Skin of body (tissue), 2 donors: ENCODE results near the gene SPATA46. TPM values are rescaled to one million over a fixed set of nuclear protein-coding genes. Genes with fewer than 3 reads are reported as not detected.

Experiments used
- DNase-seq: peaks from one replicate; lab custom pipeline; 2025; lab: John Stamatoyannopoulos, UW
- total RNA-seq: library from RNA; depleted of rRNA; stranded (reverse); fragments of >200 nt; gene quantifications from one replicate; pipeline ENCODE4 v1.2.3, GENCODE V29; 2014

Gene SPATA46
- total RNA-seq, 1 donor from 2014 or later, result not detected

GRCh38 chr1:162375463-162375862, 1.2 kb downstream of the SPATA46 start:
- DNase-seq, result no peak

GRCh38 chr1:162374406-162374805, 2.2 kb downstream of the SPATA46 start:
- DNase-seq, result no peak

- DNase-seq, result no peak
Measured at GRCh38 chr1:162373541-162374260, 3.0 kb downstream of the SPATA46 start.

- DNase-seq, result no peak
Measured at GRCh38 chr1:162373072-162373427, 3.6 kb downstream of the SPATA46 start.

- DNase-seq, result no peak
Measured at GRCh38 chr1:162372159-162373071, 4.2 kb downstream of the SPATA46 start.

- no peak for DNase-seq
Measured at GRCh38 chr1:162371611-162372010, 5.0 kb downstream of the SPATA46 start.

- DNase-seq, result no peak
Measured at GRCh38 chr1:162370721-162371120, 5.9 kb downstream of the SPATA46 start.

- DNase-seq, result no peak
Measured at GRCh38 chr1:162370161-162370560, 6.5 kb downstream of the SPATA46 start.

- no peak for DNase-seq
Measured at GRCh38 chr1:162369571-162369970, 7.1 kb downstream of the SPATA46 start.

GRCh38 chr1:162368451-162368850, 8.2 kb downstream of the SPATA46 start:
- DNase-seq, result no peak

GRCh38 chr1:162367772-162368171, 8.9 kb downstream of the SPATA46 start:
- DNase-seq, result no peak

- no peak for DNase-seq
Measured at GRCh38 chr1:162367073-162367472, 9.6 kb downstream of the SPATA46 start.

GRCh38 chr1:162366671-162367070, 10.0 kb downstream of the SPATA46 start:
- no peak for DNase-seq

GRCh38 chr1:162366149-162366548, 10.5 kb downstream of the SPATA46 start:
- no peak for DNase-seq

- no peak for DNase-seq
Measured at GRCh38 chr1:162365284-162366020, 11.2 kb downstream of the SPATA46 start.

- DNase-seq, result no peak
Measured at GRCh38 chr1:162364498-162364897, 12.2 kb downstream of the SPATA46 start.

GRCh38 chr1:162363823-162364222, 12.8 kb downstream of the SPATA46 start:
- DNase-seq, result no peak

GRCh38 chr1:162361349-162361748, 15.3 kb downstream of the SPATA46 start:
- no peak for DNase-seq

GRCh38 chr1:162360874-162361260, 15.8 kb downstream of the SPATA46 start:
- no peak for DNase-seq

GRCh38 chr1:162360237-162360873, 16.3 kb downstream of the SPATA46 start:
- no peak for DNase-seq

- DNase-seq, result no peak
Measured at GRCh38 chr1:162359523-162360236, 17.0 kb downstream of the SPATA46 start.
